ENCODE results near the gene VRK1. TPM values are rescaled to one million over a fixed set of nuclear protein-coding genes. Genes with fewer than 3 reads are reported as not detected.

VRK1 gene
- total and polyA plus RNA-seq, 2 of the 4 experiments (the other 2 are of a cell fraction): 14.2 to 19.9 TPM

DNA sequence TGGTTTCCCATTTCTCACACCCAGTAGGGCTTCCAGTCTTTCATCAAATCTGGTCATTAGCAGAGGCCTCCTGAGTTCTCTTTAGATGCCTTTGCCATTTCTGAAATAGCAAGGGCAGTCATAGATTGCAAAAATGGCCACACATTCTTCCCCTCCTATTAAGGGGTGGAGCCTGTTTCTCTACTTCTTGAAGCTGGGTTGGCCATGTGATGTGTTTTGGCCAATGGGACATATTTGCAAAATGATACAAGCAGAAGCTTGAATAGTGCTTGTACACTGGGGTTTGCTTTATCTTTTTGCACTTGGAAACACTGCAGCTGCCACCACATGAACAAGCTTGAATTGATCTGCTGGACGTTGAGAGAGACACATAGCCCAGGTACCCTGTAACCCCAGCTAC lies 109.3 kb downstream of the VRK1 start:
- Histone ChIP-seq H2BK15ac (ENCODE audit: low read depth, low read length) (no peak overlapping the region), H2AK9ac (replicated peaks; ENCODE audit: low read depth, low read length, poor library complexity) (no peak overlapping the region), H3K23ac (ENCODE audit: low read depth, low read length) (no peak overlapping the region), H3K9me3 (ENCODE audit: control insufficient read depth, insufficient read depth, low read length) (peaks cover 3% of the 10 kb centered on the region; the same call in 1 of the 2 replicates), H3K18ac (ENCODE audit: low read depth, low read length) (no peak overlapping the region), H2BK120ac (ENCODE audit: low read depth, low read length) (no peak overlapping the region), H4K91ac (ENCODE audit: insufficient read depth, low read depth, low read length) (no peak overlapping the region), H4K20me1 (ENCODE audit: insufficient read depth, low read length) (no peaks in the 10 kb centered on the region), H3K56ac (ENCODE audit: extremely low read depth, insufficient read depth, low read length) (no peak overlapping the region), H3K14ac (replicated peaks; ENCODE audit: low read depth, low read length) (no peak overlapping the region), H4K5ac (ENCODE audit: low read depth, low read length) (no peak overlapping the region), H2BK5ac (ENCODE audit: low read depth, low read length, poor library complexity, severe bottlenecking) (no peak overlapping the region), H3K79me1 (ENCODE audit: low read depth in 1 of 2, low read length in 2 of 2) (no peaks in the 10 kb centered on the region), H2AK5ac (ENCODE audit: low read depth, low read length) (no peak overlapping the region), H3K9ac (ENCODE audit: low read depth, low read length) (no peak overlapping the region), H3K4me3 (ENCODE audit: insufficient read depth, low read depth, low read length) (no peak overlapping the region), H4K8ac (ENCODE audit: low read depth in 2 of 2, low read length in 2 of 2) (no peak overlapping the region), H3K4me2 (ENCODE audit: low read depth, low read length) (no peak overlapping the region), H3K27me3 (ENCODE audit: control insufficient read depth, insufficient read depth, low read length) (no peaks in the 10 kb centered on the region), H2BK20ac (ENCODE audit: low read depth, low read length) (no peak overlapping the region), H3K9me1 (ENCODE audit: insufficient read depth, low read length) (no peaks in the 10 kb centered on the region), H2AFZ (replicated peaks; ENCODE audit: low read length, poor library complexity) (no peak overlapping the region), H3K36me3 (ENCODE audit: control insufficient read depth, insufficient read depth, low read length) (no peaks in the 10 kb centered on the region), H3K4me1 (ENCODE audit: control insufficient read depth, insufficient read depth, low read length) (peaks cover 2% of the 10 kb centered on the region; the same call in 1 of the 2 replicates), H3K27ac (ENCODE audit: insufficient read depth, low read length) (no peak overlapping the region), H3K4ac (ENCODE audit: low read depth, low read length) (no peak overlapping the region)
- DNase-seq (no peak), ATAC-seq (ENCODE audit: low read depth) (no peak)
- intact Hi-C loops (cut with micrococcal nuclease) (no loop called here), dilution Hi-C loops (cut with HindIII; ENCODE audit: low sequenced_read_pairs, unreplicated experiment) (no loop called here), in situ Hi-C loops (cut with MboI; ENCODE audit: low sequenced_read_pairs) (no loop called here)
- TF ChIP-seq SMC3 (IDR thresholded peaks at IDR 0.05; ENCODE audit: low read depth, low read length): no peak
- peak; percentile 40; the same call in 1 of the 2 replicates for TF ChIP-seq USF2 (IDR thresholded peaks at IDR 0.05; ENCODE audit: low read depth, low read length)
- 80% methylated on average over 1 of the region's 1 CpG; no CpG with 5 or more reads in 1 of the 2 experiments for WGBS, 2 experiments (ENCODE audit: extremely low coverage in 2 of 2, insufficient read length in 1 of 2)
- CTCF ChIA-PET: no interaction called here
- POLR2A ChIA-PET (ENCODE audit: unreplicated experiment): no interaction called here
- BruUV-seq (replicated peaks): no TSS peak
